Peyer's patch (tissue), 4 donors: ENCODE measurements around the gene NAV2.

ENCODE experiments used
- POLR2A ChIP-seq, 2 donors: fragments of 450-650 bp; IDR thresholded peaks; one replicate each; pipeline ENCODE4 v1.5.1; 2017; ENCODE audit warnings: antibody characterized with exemption in 2 of 2, mild to moderate bottlenecking in 2 of 2, moderate library complexity in 2 of 2
- TF ChIP-seq, protein P1 (sequence below), 6 experiments: fragments of 450-650 bp in 4 of 6; fragments of 200-600 bp in 2 of 6; sonication (generic) in 1 of 6; IDR thresholded peaks; one replicate each; pipeline ENCODE4 v1.5.1; 2017 to 2019; ENCODE audit warnings: antibody characterized with exemption in 6 of 6, mild to moderate bottlenecking in 3 of 6, moderate library complexity in 1 of 6

DNA sequence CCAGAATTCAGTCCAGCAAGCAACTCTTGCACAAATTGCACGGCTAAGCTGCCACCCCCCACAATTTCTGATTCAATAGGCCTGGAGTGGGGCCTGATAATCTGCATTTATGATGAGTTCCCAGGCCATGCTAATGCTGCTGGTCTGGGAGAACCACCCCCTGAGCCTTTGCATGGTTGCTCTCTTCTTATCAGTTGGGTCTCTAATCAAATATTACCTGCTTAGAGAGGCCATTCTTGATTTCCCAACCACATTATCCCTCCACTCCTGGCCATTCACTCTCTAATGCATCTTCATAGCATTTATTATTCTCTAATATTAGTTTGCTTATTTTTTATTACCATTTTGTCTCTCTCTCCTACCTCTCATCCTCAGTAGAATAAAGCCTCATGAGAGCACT lies 99.5 kb downstream of the NAV2 start:
- TF ChIP-seq, protein P1, sequence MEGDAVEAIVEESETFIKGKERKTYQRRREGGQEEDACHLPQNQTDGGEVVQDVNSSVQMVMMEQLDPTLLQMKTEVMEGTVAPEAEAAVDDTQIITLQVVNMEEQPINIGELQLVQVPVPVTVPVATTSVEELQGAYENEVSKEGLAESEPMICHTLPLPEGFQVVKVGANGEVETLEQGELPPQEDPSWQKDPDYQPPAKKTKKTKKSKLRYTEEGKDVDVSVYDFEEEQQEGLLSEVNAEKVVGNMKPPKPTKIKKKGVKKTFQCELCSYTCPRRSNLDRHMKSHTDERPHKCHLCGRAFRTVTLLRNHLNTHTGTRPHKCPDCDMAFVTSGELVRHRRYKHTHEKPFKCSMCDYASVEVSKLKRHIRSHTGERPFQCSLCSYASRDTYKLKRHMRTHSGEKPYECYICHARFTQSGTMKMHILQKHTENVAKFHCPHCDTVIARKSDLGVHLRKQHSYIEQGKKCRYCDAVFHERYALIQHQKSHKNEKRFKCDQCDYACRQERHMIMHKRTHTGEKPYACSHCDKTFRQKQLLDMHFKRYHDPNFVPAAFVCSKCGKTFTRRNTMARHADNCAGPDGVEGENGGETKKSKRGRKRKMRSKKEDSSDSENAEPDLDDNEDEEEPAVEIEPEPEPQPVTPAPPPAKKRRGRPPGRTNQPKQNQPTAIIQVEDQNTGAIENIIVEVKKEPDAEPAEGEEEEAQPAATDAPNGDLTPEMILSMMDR (IDR thresholded peaks at IDR 0.05) = no peak
- TF ChIP-seq POLR2A (IDR thresholded peaks at IDR 0.05) = no peak
